Activated naive CD8-positive, alpha-beta T cell treated with anti-CD3 and anti-CD28 coated beads, Interleukin-2, amount 10 ng/mL, durations not matched to agents 7 days and 5 days (primary cell): ENCODE results near the gene HSCB. TPM values are rescaled to one million over a fixed set of nuclear protein-coding genes. Genes with fewer than 3 reads are reported as not detected.

Experiments
- ATAC-seq: fragments of 150-1000 bp; cut with Tn5 transposase; one replicate; pipeline ENCODE4 v1.10.0; 2021; ENCODE audit warnings: low read depth, moderate library complexity
- POLR2A ChIA-PET: fragments of 350-600 bp; sonication (Branson Sonifier 250); formaldehyde crosslinking; loops from one replicate; lab custom pipeline; 2021; ENCODE audit warnings: antibody characterized with exemption; lab: Charles Lee
- DNase-seq: peaks from one replicate; pipeline ENCODE4 v3.0.0; 2021
- H3K27ac Mint-ChIP-seq: one replicate; pipeline ENCODE4 v1.8.0; 2022; ENCODE audit warnings: mild to moderate bottlenecking, mixed read lengths
- H3K27me3 Mint-ChIP-seq: one replicate; pipeline ENCODE4 v1.8.0; 2022; ENCODE audit warnings: mild to moderate bottlenecking, moderate library complexity, mixed read lengths
- H3K36me3 Mint-ChIP-seq: one replicate; pipeline ENCODE4 v1.8.0; 2021; ENCODE audit warnings: mild to moderate bottlenecking, mixed read lengths
- H3K4me1 Mint-ChIP-seq: one replicate; pipeline ENCODE4 v1.8.0; 2021; ENCODE audit warnings: mixed read lengths
- H3K4me3 Mint-ChIP-seq: one replicate; pipeline ENCODE4 v1.8.0; 2022; ENCODE audit warnings: mild to moderate bottlenecking, moderate library complexity, mixed read lengths
- H3K9me3 Mint-ChIP-seq: one replicate; pipeline ENCODE4 v1.8.0; 2021; ENCODE audit warnings: mixed read lengths
- total RNA-seq, 2 experiments: library from RNA; stranded (reverse); gene quantifications; one replicate each; pipeline ENCODE4 v1.2.3, GENCODE V29; 2021

The HSCB gene
- total RNA-seq, 2 experiments from 2014 or later: 15.1 to 18.1 TPM

DNA sequence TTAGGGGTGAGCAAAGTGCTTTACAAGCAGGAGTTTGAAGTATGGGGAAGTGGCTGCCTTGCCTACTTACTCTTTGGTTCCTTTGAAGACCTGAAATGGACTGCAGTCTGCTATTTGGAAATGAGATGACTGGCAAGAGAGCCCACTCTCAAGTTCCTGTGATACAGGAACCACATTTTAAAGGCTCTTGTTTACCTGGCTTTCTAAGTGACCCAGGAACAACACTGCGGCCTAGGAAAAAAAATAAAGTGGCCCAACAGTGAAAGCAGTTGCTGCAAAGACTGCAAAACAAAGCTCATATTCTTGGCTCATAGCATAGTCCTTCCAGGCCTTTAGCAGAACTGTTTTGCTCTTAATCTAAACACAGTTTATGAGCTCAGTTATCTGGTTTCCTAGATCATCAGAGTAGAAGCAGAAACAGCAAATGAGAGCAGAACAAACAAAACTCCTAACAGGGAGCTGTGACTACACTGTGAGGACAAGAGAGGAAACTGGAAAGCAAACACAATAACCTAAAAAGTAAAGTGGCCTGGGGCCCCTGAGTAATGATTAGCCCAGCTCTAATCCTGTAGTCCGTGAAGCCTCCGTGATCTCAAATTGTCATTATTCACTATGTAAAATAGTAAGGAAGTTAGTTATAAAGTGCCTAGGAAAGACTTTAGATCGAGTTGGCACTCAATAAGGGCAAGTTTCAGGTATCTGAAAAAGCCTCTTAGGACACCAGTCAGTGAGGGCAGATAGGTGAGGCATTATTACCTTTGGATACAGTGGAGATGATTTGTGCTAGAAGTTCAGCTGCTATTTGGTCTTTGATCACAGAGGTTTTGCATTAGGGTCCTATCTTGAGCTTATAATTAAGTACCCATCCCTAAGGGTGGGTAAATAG lies 42.2 kb downstream of the HSCB start:
- Mint-ChIP-seq H3K9me3 (no peaks in the 10 kb centered on the region), H3K36me3 (peaks cover 33% of the 10 kb centered on the region), H3K27ac (no peak overlapping the region)

DNA sequence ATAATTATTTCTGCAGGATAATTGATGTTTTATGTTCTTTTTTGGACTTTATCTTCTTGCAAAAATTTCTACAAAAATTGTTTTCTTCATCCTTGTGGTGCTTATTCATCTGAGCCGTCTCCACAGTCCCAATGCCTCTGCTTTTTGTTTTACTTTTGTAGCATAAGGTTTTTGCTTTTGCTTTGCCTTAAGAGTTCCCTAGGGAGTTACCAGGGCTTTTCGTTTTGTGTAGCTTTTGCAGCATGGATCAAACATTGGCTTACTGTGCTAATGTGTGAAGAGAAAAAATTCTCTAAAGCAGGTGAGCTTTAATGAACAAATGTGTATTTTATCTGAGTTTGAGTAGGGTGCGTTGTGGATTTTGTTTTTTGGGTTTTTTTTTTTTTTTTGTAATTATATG lies 46.8 kb downstream of the HSCB start:
- Mint-ChIP-seq H3K36me3 (peaks cover 31% of the 10 kb centered on the region), H3K9me3 (no peaks in the 10 kb centered on the region), H3K4me3 (no peak overlapping the region), H3K27me3 (no peaks in the 10 kb centered on the region), H3K4me1 (peaks cover 35% of the 10 kb centered on the region), H3K27ac (no peak overlapping the region)
- POLR2A ChIA-PET: interaction anchor here (0.7 to 2.9 kb wide), 3 partner anchors 12 to 44 kb away, joined by 3 to 13 read pairs (median 4); partner anchors contain the start of gene XBP1
- DNase-seq (no peak), ATAC-seq (no peak)

More for the DNA sequence above, 42.2 kb downstream of the HSCB start:
- Mint-ChIP-seq H3K4me1 (peaks cover 14% of the 10 kb centered on the region), H3K27me3 (no peaks in the 10 kb centered on the region), H3K4me3 (no peak overlapping the region)
- POLR2A ChIA-PET: interaction anchor here (1.0 kb wide), 1 partner anchor 10 kb away, joined by 3 read pairs; no protein-coding TSS in a partner anchor
- DNase-seq: no peak
- no peak for ATAC-seq

DNA sequence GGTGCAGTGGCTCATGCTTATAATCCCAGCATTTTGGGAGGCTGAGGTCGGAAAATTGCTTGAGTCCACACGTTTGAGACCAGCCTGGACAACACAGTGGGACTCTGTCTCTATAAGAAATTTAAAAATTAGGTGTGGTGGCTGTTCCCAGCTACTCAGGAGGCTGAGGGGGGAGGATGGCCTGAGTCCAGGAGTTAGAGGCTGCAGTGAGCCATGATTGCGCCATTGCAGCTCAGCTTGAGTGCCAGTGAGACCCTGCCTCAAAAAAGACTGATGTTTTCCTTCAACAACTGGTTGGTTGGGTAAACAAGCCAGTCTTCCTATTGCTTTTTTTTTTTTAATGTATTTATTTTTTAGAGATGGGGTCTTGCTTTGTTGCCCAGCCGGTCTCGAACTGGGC lies 49.3 kb downstream of the HSCB start:
- POLR2A ChIA-PET: interaction anchor here (0.7 to 3.5 kb wide), 5 partner anchors 9 to 240 kb away, joined by 3 to 18 read pairs (median 4); partner anchors contain the start of gene XBP1
- Mint-ChIP-seq H3K4me1 (peaks cover 58% of the 10 kb centered on the region), H3K27me3 (no peaks in the 10 kb centered on the region), H3K27ac (peak overlapping the region; percentile 21), H3K36me3 (peaks cover 46% of the 10 kb centered on the region), H3K9me3 (no peaks in the 10 kb centered on the region), H3K4me3 (no peak overlapping the region)
- no peak for ATAC-seq
- no peak for DNase-seq

DNA sequence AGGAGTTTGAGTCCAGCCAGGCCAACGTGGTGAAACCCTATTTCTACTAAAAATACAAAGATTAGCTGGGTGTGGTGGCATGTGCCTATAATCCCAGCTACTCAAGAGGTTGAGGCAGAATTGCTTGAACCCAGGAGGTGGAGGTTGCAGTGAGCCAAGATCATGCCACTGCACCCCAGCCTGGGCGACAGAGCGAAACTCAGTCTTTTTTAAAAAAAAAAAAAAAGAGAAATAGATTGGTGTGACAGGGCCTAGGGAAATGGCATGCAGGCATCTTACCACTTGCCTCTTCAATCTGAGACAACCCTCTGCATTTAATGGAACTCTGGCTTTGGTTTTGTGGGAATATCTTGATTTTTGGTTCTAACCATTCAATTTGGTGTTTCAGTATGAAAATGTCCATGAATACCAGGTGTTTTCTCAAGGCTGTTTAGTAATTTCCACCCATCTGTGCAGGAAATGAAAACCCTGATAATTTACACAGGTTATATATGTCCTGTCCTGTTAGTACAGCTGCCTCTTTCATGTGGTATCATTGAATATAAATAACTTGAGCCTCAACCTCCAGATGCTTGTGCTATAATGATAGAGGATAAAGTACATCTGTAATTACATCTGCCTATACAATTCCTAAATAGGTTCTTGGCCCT lies 50.1 kb downstream of the HSCB start:
- Mint-ChIP-seq H3K4me1 (peaks cover 66% of the 10 kb centered on the region), H3K4me3 (peak overlapping the region; percentile 52), H3K9me3 (no peaks in the 10 kb centered on the region), H3K27me3 (no peaks in the 10 kb centered on the region), H3K27ac (peak overlapping the region; percentile 80), H3K36me3 (peaks cover 51% of the 10 kb centered on the region)
- POLR2A ChIA-PET: interaction anchor here (0.7 to 4.0 kb wide), 5 partner anchors 8 to 92 kb away, joined by 3 to 18 read pairs (median 4); partner anchors contain the start of gene XBP1
- DNase-seq (no peak), ATAC-seq (peak; percentile 57)

DNA sequence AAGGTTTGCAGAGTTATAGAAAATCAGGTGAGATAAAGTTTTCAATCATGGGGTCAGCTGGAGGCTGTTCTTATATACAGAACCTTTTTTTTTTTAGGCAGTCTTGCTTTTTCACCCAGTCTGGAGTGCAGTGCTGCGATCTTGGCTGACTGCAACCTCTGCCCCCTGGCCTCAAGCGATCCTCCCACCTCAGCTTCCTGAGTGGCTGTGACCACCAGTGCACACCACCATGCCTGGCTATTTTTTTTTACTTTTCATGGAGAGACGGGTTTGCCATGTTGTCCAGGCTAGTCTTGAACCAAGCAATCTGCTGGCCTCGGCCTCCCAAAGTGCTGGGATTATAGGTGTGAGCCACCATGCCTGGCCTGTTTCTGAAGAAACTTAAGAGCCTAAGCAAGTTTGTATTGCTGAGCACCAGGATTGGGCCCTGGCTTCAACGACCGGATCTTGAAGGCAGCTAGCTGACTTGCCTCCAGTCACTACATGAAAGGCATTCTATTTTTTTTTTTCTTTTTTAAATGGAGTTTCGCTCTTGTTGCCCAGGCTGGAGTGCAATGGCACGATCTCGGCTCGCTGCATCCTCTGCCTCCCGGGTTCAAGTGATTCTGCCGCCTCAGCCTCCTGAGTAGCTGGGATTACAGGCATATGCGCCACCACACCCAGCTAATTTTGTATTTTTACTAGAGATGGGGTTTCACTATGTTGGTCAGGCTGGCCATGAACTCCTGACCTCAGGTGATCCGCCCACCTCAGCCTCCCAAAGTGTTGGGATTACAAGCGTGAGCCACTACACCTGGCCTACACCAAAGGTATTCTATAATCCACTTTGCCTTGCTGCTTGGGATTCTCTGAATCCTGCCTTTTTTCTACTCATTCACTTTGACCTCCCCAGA lies 50.9 kb downstream of the HSCB start:
- peak; percentile 48 for ATAC-seq
- peaks cover 52% of the 10 kb centered on the region for H3K36me3 Mint-ChIP-seq
- POLR2A ChIA-PET: interaction anchor here (0.7 to 4.0 kb wide), 4 partner anchors 7 to 91 kb away, joined by 3 to 18 read pairs (median 10); partner anchors contain the start of gene XBP1
- DNase-seq: no peak
- peaks cover 69% of the 10 kb centered on the region for H3K4me1 Mint-ChIP-seq
- H3K27ac Mint-ChIP-seq: peak overlapping the region; percentile 80
- H3K27me3 Mint-ChIP-seq: no peaks in the 10 kb centered on the region
- H3K4me3 Mint-ChIP-seq: peak overlapping the region; percentile 52
- no peaks in the 10 kb centered on the region for H3K9me3 Mint-ChIP-seq

DNA sequence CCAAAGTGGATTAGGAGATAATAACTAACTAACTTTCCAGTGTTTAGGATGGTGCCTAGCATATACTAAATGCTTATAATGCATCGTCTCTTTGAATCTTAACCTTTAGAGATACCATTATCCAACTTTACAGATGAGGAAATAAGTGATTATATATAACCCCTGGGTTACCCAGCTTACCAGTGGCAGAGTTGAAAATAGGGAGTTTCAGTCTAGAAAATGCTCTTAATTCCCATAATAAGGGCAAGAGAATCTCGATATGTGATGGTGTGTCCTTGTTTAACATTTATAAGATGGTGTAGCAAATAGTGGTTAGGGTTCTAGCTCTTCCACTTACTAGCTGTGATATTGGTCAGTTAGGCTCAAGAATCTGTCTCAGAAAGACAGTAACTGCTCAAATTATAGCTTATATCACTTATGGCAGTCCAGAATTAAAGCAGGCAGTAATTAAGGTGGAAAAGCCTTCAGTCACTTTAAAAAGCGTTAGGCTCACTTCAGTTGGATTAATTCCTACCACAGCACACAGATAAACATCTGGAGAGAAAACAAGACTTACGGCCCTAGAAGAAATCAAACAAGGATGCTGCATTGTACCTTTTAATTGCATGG lies 52.2 kb downstream of the HSCB start:
- H3K36me3 Mint-ChIP-seq: peaks cover 56% of the 10 kb centered on the region
- POLR2A ChIA-PET: interaction anchor here (1.0 to 4.0 kb wide), 4 partner anchors 18 to 50 kb away, joined by 3 to 18 read pairs (median 7); no protein-coding TSS in a partner anchor
- H3K27ac Mint-ChIP-seq: peak overlapping the region; percentile 17

DNA sequence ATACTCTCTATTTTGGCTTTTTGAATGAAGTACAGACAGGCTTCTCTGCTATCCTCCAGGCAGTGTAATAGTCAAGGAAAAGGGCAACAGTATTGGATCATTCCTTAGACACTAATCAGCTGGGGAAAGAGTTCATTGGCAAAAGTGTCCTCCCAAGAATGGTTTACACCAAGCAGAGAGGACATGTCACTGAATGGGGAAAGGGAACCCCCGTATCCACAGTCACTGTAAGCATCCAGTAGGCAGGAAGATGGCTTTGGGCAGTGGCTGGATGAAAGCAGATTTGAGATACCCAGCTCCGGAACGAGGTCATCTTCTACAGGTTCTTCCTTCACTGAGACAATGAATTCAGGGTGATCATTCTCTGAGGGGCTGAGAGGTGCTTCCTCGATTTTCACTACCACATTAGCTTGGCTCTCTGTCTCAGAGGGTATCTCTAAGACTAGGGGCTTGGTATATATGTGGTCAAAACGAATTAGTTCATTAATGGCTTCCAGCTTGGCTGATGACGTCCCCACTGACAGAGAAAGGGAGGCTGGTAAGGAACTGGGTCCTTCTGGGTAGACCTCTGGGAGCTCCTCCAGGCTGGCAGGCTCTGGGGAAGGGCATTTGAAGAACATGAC lies 53.3 kb downstream of the HSCB start:
- no peak for ATAC-seq

More for the DNA sequence above, 52.2 kb downstream of the HSCB start:
- Mint-ChIP-seq H3K9me3 (no peaks in the 10 kb centered on the region), H3K4me1 (peaks cover 72% of the 10 kb centered on the region), H3K27me3 (no peaks in the 10 kb centered on the region), H3K4me3 (peak overlapping the region; percentile 33)
- ATAC-seq: no peak
- DNase-seq: no peak

DNA sequence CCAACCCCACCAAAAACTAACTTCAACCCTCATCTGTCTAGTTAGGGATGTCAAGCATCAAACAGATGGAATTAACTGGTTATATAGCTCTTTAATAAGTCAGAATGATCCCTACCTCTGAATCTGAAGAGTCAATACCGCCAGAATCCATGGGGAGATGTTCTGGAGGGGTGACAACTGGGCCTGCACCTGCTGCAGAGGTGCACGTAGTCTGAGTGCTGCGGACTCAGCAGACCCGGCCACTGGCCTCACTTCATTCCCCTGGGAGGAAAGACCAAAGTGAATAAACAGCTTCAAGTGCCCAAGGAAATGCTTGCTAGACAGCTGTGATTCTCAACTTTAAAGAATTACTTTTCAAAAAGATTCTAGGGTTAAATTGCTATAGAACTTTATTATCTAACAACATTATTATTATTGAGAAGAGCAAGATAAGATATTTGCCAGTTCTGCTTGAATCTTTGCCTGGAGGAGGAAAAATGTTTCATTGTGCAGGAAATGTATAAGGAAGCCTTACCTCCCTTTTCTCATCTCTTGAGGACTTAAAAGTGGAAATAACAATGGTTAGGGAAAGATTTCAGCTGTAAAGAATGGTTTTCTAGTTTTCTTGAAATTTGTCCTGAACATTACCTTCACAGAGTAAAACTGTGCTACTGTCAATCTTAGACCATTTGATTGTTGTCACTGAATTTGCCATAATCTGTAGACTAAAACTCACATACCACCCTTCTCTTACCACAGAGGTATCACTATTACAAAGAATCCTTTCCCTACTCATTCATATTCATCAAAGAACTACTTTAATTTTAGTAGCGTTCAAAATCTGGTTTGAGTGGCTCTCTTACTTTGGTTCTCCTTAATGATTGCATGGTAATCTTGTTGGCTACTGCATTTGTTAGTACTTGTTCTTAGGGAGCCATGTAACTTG lies 54.4 kb downstream of the HSCB start:
- Mint-ChIP-seq H3K9me3 (no peaks in the 10 kb centered on the region), H3K36me3 (peaks cover 61% of the 10 kb centered on the region), H3K4me3 (peak overlapping the region; percentile 99), H3K27me3 (no peaks in the 10 kb centered on the region), H3K27ac (peak overlapping the region; percentile 53), H3K4me1 (peaks cover 63% of the 10 kb centered on the region)
- ATAC-seq (no peak), DNase-seq (no peak)
- POLR2A ChIA-PET: interaction anchor here (1.2 to 7.8 kb wide), 3 partner anchors 14 to 32 kb away, joined by 3 to 130 read pairs (median 11); no protein-coding TSS in a partner anchor

More for the DNA sequence above, 53.3 kb downstream of the HSCB start:
- H3K9me3 Mint-ChIP-seq: no peaks in the 10 kb centered on the region
- peak overlapping the region; percentile 13 for H3K4me3 Mint-ChIP-seq
- H3K27ac Mint-ChIP-seq: peak overlapping the region; percentile 30
- peaks cover 70% of the 10 kb centered on the region for H3K4me1 Mint-ChIP-seq
- DNase-seq: no peak
- POLR2A ChIA-PET: interaction anchor here (1.0 to 4.0 kb wide), 5 partner anchors 15 to 51 kb away, joined by 3 to 18 read pairs (median 3); no protein-coding TSS in a partner anchor
- no peaks in the 10 kb centered on the region for H3K27me3 Mint-ChIP-seq
- H3K36me3 Mint-ChIP-seq: peaks cover 62% of the 10 kb centered on the region

DNA sequence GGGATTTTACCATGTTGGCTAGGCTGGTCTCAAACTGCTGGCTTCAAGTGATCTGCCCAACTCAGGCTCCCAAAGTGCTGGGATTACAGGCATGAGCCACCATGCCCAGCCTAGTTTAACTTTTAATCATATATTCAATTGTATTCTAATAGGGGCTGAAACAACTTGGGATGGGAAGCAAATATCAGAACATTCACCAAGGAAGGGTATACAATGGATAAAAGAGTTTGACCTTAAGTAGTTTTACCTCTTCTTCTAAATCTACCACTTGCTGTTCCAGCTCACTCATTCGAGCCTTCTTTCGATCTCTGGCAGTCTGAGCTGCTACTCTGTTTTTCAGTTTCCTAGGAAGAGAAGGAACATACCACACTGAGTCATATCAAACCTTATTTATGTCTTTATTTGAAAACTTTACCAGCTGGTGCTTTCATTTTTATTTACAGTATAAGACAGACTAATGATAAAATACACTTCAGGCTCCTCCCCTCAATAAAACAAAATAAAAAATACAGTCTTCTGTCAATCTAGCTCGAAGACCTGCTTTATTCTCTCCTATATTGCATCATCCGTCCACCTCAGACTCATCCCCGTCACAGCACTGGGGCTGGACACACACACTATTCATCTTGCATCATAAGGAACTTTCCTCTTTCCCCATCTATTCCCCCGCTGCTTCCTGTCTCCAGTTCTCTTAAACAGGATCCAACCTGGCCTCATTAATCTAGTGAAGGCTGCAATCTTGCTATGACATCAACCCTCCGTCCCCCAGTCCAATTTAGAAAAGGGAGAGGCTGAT lies 57.2 kb downstream of the HSCB start:
- no peak for DNase-seq
- H3K27ac Mint-ChIP-seq: peak overlapping the region; percentile 97
- H3K4me3 Mint-ChIP-seq: peak overlapping the region; percentile 99
- H3K4me1 Mint-ChIP-seq: peaks cover 51% of the 10 kb centered on the region
- no peaks in the 10 kb centered on the region for H3K27me3 Mint-ChIP-seq
- no peaks in the 10 kb centered on the region for H3K9me3 Mint-ChIP-seq
- H3K36me3 Mint-ChIP-seq: peaks cover 58% of the 10 kb centered on the region
- no peak for ATAC-seq
- POLR2A ChIA-PET: interaction anchor here (0.7 to 8.2 kb wide), 8 partner anchors 8 to 880 kb away, joined by 3 to 208 read pairs (median 23); partner anchors contain the start of genes CCDC117, PITPNB and ZNRF3

DNA sequence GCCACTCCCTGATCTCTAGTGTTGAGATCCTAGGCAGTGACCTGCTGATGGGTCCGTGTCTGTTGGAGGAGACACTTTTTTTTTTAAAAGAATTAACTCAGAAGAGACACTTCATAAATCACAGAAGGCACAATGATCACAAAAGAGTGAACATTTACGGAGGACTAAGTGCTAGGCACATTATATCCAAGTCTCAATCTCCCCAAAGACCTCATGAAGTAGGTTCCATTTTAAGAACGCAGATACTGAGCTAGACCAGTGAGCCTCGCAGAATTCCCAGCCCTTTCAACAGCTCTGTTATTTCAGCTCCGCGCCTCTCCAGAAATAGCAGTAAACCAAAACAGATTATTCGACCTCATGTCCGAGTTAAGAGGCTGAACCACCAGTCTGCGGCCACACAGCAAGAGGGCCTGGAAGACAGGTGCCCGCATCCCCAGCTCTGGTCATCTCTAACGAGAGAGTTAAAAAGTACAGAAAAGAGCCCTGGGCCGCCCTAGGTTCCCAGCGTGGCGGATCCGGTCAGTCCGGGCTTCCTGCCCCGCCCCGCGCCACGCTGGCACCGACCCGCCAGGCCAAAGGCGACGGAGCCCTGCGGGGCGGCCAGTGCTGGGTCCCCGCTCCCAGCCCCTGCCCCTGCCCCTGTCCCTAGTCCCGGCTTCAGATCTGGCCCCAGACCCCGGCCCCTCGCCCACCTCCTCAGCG lies 57.9 kb downstream of the HSCB start:
- peaks cover 45% of the 10 kb centered on the region for H3K4me1 Mint-ChIP-seq
- ATAC-seq (peak; percentile 37), DNase-seq (no peak)
- POLR2A ChIA-PET: interaction anchor here (0.7 to 8.2 kb wide), 15 partner anchors 9 to 881 kb away, joined by 3 to 208 read pairs (median 4); partner anchors contain the start of genes CCDC117, PITPNB and ZNRF3
- no peaks in the 10 kb centered on the region for H3K9me3 Mint-ChIP-seq
- no peaks in the 10 kb centered on the region for H3K27me3 Mint-ChIP-seq
- H3K27ac Mint-ChIP-seq: peak overlapping the region; percentile 97
- peaks cover 51% of the 10 kb centered on the region for H3K36me3 Mint-ChIP-seq
- peak overlapping the region; percentile 99 for H3K4me3 Mint-ChIP-seq
